HG03139 (cell line): ENCODE measurements around the gene MVP.
A peak's percentile ranks its signal among the peaks of the same experiment; 100 is the strongest.

ENCODE experiments used
- ATAC-seq: cut with Tn5 transposase; IDR thresholded peaks from one replicate; pipeline ENCODE4 v1.9.1; 2021; ENCODE audit not compliant: unreplicated experiment

MVP gene

GRCh38 chr16:29840240-29840639 lies 20.0 kb downstream of the MVP start:
- no peak for ATAC-seq

GRCh38 chr16:29841631-29842030 lies 21.4 kb downstream of the MVP start:
- ATAC-seq: no peak

- no peak for ATAC-seq
Observed at GRCh38 chr16:29842732-29843346, 22.6 kb downstream of the MVP start.

- no peak for ATAC-seq
Observed at GRCh38 chr16:29843931-29844330, 23.7 kb downstream of the MVP start.

- ATAC-seq: no peak
Observed at GRCh38 chr16:29844575-29845331, 24.5 kb downstream of the MVP start.

GRCh38 chr16:29845656-29846055 lies 25.4 kb downstream of the MVP start:
- no peak for ATAC-seq

- ATAC-seq: no peak
Observed at GRCh38 chr16:29848420-29849297, 28.4 kb downstream of the MVP start.

GRCh38 chr16:29849505-29849904 lies 29.2 kb downstream of the MVP start:
- ATAC-seq: no peak

GRCh38 chr16:29850998-29851397 lies 30.7 kb downstream of the MVP start:
- ATAC-seq: no peak

- no peak for ATAC-seq
Observed at GRCh38 chr16:29852654-29853053, 32.4 kb downstream of the MVP start.

GRCh38 chr16:29854520-29855100 lies 34.3 kb downstream of the MVP start:
- ATAC-seq: no peak

GRCh38 chr16:29857133-29857760 lies 37.0 kb downstream of the MVP start:
- no peak for ATAC-seq

GRCh38 chr16:29858149-29858849 lies 38.0 kb downstream of the MVP start:
- ATAC-seq: no peak

GRCh38 chr16:29858974-29859373 lies 38.7 kb downstream of the MVP start:
- ATAC-seq: no peak

- no peak for ATAC-seq
Observed at GRCh38 chr16:29860218-29860617, 40.0 kb downstream of the MVP start.

- no peak for ATAC-seq
Observed at GRCh38 chr16:29862383-29862883, 42.2 kb downstream of the MVP start.

- peak; percentile 95 for ATAC-seq
Observed at GRCh38 chr16:29862884-29863668, 42.8 kb downstream of the MVP start, which contains the start of gene CDIPT. TSS of gene CDIPT (minus strand) at chr16:29863226. CDS start at chr16:29862857, 369 bp downstream.

GRCh38 chr16:29863669-29863984 lies 43.4 kb downstream of the MVP start:
- ATAC-seq: no peak

GRCh38 chr16:29864205-29864604 lies 43.9 kb downstream of the MVP start:
- ATAC-seq: no peak
